ENCODE results near the gene TEX48.

The TEX48 gene

DNA sequence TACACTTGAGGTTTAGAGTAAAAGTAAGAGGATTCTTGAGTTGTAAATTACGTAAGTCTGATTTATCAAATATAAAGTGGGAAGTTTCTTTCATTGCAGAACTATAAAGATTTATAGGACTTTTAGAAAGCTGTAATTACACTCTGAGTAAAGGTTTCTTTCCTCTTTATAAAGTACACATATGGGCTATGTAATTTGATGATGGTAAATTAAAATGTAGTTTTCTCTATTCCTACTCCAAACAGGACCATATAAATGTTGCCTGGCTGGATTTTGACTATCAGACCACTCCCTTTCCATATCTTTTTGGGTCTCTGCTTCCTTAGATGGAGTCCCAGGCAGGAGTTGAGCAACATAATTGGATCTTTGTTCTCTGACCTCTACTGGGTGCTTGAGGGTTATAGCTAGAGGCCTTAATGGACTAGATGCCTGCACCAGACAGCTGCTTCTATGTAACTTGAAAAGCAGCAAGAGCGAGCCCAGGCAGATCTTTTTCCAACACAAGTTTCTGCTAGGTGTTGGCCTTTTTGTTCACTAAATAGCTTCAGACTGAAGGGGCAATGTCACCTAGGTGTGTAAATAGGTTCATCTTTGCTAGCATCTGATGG, 11.4 kb upstream of the TEX48 start:
- DNase-seq, result no peak

DNA sequence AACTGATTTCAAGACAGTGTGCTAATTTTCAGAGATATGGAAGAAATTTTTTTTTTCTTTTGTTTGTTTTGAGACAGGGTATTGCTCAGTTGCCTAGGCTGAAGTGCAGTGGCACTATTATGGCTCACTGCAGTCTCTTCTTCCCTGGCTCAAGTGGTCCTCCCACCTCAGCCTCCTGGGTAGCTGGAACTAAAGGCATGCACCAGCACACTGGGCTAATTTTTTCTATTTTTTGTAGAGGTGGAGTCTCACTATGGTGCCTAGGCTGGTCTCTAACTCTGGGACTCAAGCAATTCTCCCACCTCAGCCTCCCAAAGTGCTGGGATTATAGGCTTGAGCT, 9.9 kb upstream of the TEX48 start:
- DNase-seq, result no peak

DNA sequence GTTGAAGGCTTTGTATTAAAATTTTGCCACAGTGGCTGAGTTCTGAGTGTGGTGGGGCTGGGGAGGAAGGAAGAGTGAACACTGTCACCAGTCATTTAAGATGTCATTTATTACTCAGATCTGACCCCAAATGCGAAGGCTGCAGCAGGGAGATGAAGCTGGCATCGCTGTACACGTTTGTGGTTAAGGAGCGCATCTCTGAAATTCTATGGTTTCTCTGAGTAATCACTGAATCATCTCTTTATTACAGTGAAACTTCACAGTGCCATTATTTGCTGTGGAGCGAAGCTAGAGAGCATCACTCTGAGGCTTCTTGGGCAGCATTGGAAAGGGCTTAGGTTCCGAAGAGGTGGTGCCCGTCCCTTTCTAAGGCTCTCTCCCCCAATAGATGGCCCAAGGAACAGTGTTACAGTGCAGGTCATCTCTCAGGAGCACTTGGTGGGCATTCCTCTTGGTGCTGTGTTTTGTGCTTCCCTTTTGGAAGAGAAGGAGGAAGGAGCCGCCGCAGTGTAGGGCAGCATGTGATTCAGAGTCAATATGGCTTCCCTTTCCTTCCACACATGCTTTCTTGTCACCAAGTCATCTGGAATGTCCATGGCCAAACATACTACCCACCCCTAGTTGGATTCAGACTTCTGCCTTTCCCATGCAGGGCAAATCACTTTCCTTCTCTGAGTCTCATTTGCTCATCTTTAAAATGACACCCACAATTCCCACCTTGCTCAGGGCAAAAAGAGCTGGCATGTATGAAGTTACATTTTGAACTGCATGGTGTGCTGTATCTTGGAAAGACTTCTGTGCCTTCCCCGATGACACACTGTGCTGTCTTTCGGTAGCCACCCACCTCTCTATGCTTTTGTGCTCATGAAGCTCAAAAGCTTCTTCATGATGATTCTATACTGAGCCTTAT, 9.3 kb upstream of the TEX48 start:
- DNase-seq, result peak; percentile 84

DNA sequence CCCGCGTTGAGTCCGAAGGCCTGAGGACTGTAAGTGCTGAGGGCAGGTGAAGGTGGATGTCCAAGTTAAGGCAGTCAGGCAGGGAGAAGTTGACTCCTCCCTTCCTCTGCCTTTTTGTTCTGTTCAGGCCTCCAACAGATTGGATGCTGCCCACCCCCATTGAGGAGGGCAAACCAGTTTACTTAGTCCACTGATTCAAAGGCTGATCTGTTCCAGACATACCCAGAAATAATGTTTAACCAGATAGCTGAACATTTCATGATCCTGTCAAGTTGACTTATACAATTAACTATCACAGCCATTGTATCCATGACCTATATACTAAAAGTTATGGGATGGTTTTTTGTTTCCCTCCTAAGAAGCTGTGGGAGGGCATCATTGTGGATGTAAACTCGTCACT, 8.3 kb upstream of the TEX48 start:
- DNase-seq, result peak; percentile 22

DNA sequence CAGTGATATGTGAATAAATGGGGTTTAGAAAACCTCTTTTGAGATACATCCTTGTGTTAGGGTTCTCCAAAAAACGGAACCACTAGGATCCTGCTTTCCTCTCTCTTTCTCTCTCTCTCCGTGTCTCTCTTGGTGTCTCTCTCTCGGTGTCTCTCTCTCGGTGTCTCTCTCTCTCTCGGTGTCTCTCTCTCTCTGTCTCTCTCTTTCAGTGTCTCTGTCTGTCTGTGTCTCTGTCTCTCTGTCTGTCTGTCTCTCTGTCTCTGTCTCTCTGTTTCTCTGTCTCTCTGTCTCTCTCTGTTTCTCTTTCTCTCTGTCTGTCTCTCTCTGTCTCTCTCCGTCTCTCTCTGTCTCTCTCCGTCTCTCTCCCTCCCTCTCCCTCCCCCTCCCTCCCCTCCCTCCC, 7.8 kb upstream of the TEX48 start:
- no peak for DNase-seq

DNA sequence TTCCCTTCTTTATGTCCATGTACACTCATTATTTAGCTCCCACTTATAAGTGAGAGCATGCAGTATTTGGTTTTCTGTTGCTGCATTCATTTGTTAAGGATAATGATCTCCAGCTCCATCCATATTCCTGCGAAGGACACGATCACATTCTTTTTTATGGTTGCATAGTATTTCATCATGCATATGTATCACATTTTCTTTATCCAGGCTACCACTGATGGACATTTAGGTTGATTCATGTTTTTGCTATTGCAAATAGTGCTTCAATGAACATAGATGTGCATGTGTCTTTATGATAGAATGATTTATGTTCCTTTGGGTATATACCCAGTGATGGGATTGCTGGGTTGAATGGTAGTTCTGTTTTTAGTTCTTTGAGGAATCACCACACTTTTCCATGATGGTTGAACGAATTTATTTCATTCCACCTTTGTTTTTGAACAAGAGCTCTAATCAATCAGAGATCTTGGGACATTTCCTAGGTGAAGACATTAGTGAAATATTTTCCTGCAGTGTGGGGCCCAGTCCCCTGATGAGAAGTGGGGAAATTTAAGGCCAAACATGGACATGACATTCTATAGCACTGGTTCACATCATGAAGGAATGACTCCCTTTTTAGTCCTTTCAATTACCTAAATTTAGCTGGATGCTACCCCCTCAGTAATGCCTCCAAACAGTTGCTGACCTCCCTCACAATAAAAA, 7.1 kb upstream of the TEX48 start:
- DNase-seq, result no peak

DNA sequence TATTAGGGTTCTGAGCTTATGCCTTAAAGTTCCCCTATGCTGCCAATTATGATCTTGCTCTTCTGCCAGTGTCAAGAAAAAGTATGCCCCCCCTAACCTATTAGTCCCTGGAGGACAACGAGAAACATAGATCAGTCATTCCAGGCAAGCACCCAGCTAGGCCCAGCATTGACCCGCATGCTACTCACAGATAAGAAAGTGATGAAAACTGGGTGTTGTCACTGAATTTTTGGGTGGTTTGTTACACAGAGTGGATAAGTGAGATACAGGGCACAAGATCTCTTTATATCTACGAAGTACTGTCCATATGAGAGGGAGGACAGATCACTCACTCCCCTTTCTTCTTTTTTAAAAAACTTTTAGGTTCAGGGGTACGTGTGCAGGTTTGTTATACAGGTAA, 6.4 kb upstream of the TEX48 start:
- no peak for DNase-seq

DNA sequence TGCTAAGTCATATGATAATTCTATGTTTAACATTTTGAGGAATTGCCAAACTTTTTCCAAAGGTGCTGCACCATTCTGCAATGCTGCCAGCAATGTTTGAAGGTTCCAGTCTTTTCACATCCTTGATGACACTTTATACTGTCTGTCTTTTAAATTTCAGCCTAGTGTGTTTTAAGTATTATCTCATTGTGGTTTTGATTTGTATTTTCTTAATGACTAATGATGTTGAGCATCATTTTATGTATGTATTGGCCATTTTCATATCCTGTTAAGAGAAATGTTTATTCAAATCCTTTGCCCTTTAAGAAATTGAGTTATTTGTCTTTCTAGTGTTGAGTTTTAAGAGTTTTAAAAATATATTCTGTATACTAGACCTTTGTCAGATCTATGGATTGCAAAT, 5.0 kb upstream of the TEX48 start:
- DNase-seq, result no peak

DNA sequence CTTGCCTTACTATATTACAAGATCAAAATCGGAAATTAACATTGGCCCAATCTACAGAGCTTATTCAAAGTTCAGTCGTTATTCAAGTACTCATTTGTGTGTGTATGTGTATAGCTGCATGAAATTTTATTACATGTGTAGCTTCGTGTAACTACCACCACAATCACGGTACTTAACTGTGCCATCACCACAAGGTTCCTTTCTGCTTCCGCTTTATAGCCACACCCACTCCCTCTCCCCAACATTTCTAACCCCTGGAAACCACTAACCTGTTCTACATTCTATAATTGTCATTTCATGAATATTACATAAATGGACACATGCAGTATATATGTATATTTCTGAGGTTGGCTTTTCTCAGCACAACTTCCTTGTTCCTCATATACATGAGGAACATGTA, 4.0 kb upstream of the TEX48 start:
- DNase-seq, result no peak

DNA sequence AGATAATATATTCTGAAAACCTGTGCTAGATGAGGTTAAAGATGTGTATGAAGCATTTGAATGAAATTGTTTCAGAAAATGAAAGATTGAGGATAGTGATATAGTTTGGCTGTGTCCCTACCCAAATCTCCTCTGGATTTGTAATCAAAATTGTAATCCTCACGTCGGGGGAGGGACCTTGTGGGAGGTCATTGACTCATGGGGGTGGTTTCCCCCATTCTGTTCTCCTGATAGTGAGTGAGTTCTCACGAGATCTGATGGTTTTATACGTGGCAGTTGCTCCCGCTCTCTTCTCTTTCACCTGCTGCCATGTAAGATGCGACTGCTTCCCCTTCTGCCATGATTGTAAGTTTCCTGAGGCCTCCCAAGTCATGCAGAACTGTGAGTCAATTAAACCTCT, 2.0 kb upstream of the TEX48 start:
- DNase-seq, result peak; percentile 60

DNA sequence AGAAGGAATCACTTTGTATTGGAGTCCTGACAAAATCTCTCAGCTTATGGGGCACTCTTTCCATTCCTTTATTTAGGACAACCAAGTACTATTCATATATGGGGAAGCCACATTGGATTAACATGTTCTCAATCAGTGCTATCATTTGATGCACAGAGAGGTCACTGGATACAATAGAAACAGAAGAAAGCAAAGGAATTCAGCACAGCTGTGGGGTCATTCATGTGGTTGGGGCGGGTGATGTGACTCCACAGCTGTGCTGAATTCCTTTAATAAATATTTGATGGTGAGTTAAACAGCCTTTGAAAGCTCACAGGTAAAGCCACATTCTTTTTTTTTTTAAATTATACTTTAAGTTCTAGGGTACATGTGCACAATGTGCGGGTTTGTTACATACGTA, 854 bp upstream of the TEX48 start:
- no peak for DNase-seq

DNA sequence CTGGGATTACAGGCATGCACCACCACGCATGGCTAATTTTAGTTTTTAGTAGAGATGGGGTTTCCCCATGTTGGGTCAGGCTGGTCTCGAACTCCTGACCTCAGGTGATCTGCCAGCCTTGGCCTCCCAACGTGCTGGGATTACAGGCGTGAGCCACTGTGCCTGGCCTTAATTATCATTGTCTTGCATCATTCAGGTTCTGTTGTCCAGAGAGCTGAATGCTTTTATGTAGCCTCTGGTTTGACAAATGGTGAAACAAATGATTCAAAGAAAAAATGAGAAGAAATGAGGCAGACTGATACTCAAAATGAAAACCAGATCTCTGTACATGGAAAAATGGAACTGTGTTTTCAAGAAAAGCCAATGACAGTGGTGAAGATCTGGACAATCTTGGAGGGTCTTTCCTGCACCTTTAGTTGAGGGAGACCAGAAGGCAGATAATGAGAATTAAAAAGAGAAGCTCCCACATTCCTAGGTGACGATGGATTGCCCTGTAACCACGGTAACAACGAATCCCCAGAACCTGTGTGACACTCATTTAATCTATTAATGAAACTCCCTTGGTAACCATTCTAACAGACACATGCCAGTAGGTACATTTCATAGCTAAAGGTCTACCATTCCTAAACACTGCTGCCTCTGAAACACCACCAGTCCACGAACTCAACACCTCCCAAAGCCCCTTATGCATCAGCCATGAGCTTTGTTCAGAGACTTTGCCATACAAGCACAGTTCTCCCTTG, 1.6 kb downstream of the TEX48 start:
- no peak for DNase-seq

DNA sequence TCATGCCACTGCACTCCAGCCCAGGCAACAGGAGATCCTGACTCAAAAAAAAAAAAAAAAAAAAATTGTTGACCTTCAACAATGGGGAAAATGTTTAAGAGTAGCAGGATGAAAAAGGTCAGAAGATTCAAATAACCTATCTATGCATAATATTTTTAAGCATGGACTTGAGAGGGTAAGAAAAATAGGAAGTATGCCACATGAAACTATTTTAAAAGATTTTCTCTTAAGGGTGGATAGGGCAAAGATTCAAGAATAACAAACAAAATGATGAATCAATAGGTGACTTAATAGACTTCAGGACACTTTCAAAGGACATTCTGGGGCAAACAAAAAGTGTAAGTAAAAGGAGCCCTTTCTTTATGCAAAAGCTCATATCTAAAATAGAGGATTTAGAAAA, 3.2 kb downstream of the TEX48 start:
- no peak for DNase-seq

DNA sequence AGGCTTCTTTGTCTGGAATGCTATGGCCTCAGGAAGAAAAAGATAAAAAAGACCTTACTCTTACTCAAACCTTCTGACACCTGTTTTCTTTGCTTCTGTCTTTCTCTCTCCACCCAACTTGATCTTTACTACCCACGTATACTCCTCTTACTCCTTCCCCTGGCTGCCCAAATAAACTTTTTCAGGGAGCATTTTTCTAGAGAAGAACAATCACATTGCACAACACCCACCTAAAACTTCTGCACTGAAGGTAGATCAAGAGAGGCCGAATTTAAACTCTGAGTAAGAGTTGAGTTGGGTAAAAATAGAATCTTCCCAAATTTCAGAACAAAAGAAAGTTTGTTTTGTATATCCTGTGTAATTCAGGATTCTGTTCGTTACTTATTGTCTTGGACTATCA, 3.9 kb downstream of the TEX48 start:
- DNase-seq, result no peak

DNA sequence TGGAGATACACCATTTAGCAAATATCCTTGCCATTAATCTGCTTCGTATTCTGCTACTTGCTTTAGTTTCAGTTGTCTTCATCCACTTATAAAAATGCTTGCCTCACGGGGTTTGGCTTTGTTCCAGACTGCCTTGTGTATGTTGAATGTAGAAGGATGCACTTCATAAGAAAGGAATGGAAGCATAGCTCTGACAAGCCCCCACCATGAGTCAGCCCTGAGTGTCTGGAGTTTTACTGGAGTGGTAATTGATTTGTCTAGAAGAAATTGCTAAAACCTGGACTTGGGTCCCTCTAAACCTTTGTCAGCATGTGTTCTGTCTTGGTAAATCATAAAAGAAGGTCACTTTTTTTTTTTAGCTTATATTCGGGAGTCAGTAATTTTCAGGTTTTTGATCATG, 4.6 kb downstream of the TEX48 start:
- no peak for DNase-seq

DNA sequence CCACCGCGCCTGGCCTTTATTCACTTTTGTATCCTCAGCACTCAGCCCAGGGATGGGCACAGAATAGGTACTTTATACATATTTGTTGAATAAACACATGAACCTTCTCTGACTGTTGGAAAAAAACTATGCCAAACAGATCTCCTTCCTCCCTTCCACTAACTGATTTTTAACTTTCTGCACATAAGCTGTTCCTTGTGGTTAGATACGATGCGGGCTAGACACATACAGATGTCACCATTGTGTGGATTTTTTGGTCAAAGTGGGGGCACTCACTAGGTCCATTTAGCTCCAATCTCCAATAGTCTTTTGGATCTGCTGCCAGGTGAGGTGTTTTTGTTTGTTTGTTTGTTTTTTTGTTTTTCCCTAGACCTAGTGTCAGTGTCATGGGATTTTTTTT, 5.1 kb downstream of the TEX48 start:
- DNase-seq, result no peak

DNA sequence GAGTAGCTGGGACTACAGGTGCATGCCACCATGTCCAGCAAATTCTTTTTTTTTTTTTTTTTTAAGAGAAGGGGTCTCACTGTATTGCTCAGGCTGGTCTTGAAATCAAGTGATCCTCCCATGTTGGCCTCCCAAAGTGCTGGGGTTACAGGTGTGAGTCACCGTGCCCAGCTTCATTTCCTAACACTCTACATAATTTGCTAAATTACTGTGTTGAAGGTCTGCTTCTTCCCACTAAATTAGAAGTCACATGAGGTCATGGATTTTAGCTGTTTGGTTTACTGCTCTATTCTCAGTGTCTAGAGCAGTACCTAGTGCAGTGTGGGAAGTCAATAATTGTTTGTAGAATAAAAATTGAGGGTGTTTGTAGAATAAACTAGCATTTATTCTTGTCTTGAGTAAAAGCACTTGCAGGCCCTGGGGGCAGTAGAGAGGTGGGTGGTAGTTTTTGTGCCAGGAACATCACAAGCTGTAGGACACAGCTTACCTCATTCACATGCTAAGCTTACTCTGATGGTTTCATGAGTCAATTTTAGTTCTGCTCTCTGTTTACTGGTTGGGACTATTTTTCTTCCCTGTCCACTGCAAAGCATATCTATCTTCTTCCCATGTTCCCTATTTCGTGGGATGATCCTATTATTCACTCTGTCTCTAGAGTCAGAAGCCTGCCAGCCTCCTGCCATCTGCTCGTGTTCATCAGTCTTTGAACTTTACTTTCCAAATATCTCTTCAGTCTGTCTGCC, 7.0 kb downstream of the TEX48 start:
- no peak for DNase-seq

DNA sequence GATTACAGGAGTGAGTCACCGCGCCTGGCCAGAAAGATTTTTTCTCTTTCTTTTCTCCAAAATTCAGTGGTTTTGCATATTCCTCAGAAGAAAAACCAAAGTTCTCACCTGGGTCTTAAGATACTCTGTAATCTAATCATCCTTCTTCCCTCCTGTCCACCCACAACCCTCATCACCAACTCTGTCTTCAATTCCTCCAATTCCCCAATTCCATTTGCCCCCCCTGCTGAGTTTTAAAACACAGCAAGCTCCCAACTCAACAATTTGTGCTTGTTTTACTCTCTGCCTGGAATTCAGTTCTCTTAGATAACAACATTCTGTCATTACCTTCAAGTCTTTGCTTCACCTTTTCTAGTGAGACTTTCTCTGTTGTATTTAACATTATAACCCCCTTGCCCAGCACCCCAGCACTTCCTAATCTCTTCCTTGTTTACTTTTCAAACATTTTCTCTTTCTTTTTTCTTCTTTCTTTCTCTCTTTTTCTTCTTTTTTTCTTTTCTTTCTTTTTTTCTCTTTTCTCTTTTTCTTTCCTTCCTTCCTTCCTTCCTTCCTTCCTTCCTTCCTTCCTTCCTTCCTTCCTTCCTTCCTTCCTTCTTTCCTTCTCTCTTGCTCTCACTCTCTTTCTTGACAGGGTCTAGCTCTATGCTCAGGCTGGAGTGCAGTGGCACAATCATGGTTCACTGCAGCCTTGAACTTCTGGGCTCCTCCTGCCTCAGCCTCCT, 7.8 kb downstream of the TEX48 start:
- no peak for DNase-seq

DNA sequence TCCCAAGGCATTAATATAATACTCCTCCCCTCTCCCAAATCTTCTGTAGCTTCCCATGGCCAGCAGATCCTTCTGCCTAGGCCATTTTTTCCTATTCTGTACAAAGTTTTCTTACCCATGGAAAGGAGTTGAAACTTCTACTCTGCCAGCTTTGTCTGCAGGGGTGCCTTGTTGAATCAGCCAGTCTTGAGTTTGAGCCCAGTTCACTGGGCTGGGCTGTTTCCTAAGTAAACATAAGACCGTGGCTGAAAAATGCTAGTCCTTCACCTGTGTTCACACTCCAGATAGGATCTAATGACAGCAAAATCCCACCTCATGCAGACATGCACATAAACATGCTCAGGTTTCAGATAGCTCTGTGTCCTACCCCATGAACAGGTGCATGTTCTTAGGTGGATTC, 10.4 kb downstream of the TEX48 start:
- DNase-seq, result no peak

DNA sequence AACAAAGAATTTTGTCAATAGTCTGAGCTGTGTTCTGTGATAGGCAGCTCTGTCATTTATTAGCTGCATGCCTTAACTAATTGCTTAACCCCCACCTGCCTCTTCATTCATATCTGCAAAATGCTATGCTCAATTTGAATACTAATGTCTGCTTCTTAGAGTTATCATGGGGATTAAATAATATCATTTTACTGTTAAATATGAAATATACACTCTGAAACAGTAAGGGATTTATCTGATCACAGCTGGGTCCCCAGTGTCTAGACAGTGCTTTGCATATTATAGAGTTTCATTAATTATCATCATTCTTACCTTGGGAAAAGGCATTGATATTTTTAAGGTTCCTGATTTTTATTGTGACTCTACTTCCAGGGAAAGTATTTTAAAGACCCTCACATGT, 12.0 kb downstream of the TEX48 start:
- no peak for DNase-seq

DNA sequence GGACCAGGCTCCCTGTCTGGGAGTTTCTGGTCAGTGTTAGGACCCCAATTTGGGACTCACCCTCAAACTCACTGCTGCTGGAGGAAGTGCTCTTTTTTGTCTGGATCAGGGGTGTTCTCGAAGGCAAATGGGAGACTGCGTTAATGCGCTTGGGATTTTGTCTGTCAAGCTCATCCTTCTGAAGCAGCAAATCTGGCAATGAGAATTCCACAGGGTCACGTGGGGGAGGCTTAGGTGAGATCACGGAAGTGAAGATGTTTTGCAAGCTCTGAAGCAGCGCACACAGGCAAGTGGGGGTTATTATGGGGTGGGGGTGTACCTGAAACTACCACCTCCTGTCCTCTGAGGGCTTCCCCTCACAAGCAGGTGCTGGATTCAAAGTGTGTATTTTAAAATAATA, 13.8 kb downstream of the TEX48 start:
- DNase-seq, result no peak

DNA sequence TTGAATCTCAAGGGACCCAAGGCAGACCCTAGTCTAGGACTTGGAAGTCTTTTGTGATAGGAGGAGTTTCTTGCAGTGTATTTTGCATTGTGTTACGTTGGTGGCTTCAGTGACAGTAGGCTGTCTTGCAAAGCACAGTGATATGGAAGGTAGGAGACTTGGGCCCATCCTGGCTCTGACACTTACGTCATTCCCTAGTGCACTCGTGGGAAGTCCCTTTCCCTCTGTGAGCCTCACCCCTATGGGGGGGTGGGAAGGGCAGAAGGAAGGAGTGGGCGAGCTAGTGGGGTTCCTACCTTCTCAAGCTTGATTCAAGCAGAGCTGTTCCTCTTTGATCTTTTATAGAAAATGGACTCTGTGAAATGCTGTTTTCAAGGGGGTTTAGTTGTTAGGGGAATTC, 15.1 kb downstream of the TEX48 start:
- no peak for DNase-seq
